HEK293 (cell line): Measurements from ENCODE around the gene ACTR1A.

Experiments used
- CTCF ChIA-PET: fragments of 350-600 bp; formaldehyde crosslinking; extraction: SDS; loops from one replicate; lab custom pipeline; 2021; ENCODE audit warnings: antibody characterized with exemption; lab: Yijun Ruan, JAX
- POLR2A ChIA-PET: fragments of 300-600 bp; formaldehyde crosslinking; extraction: SDS; loops from one replicate; lab custom pipeline; 2020; ENCODE audit warnings: antibody characterized with exemption, inconsistent platforms; lab: Yijun Ruan, JAX
- H3K27ac ChIP-seq: fragments of 200-500 bp; sonication (Bioruptor generic); 2 replicates; pipeline ENCODE4 v1.5.1; 2014; ENCODE audit warnings: low read depth, low read length, control low read depth, inconsistent platforms; ENCODE audit errors: extremely low read depth
- H3K36me3 ChIP-seq, 2 experiments: fragments of 200-500 bp in 1 of 2; sonication (Bioruptor generic) in 1 of 2; 1 replicate in 1 of 2; 2 replicates in 1 of 2; pipeline ENCODE4 v1.5.1; 2014 to 2017; ENCODE audit warnings: inconsistent platforms in 2 of 2, low read length in 2 of 2; ENCODE audit not compliant: control insufficient read depth in 2 of 2, insufficient read depth in 1 of 2
- H3K4me1 ChIP-seq: fragments of 200-500 bp; sonication (Bioruptor generic); 2 replicates; pipeline ENCODE4 v1.5.1; 2014; ENCODE audit warnings: mild to moderate bottlenecking, low read length, inconsistent platforms; ENCODE audit not compliant: control insufficient read depth, insufficient read depth
- H3K4me3 ChIP-seq: 2 replicates; pipeline ENCODE4 v1.5.1; 2011; ENCODE audit warnings: low read depth, mild to moderate bottlenecking, control low read depth, low read length, moderate library complexity
- H3K9me3 ChIP-seq: fragments of 200-500 bp; sonication (Bioruptor generic); 2 replicates; pipeline ENCODE4 v1.5.1; 2014; ENCODE audit warnings: low read depth, low read length, inconsistent platforms; ENCODE audit not compliant: control insufficient read depth, insufficient read depth
- BCL11A ChIP-seq: fragments of 450-650 bp; formaldehyde crosslinking; IDR thresholded peaks from 2 replicates; pipeline ENCODE4 v1.5.1; 2016; ENCODE audit warnings: low read depth, missing biosample characterization, missing genetic modification characterization
- EGR2 ChIP-seq: fragments of 450-650 bp; formaldehyde crosslinking; IDR thresholded peaks from 2 replicates; pipeline ENCODE4 v1.5.1; 2016; ENCODE audit warnings: low read depth, missing biosample characterization, missing genetic modification characterization
- SP7 ChIP-seq: fragments of 450-650 bp; formaldehyde crosslinking; IDR thresholded peaks from 2 replicates; pipeline ENCODE4 v1.5.1; 2016; ENCODE audit warnings: missing biosample characterization, missing genetic modification characterization
- WT1 ChIP-seq: fragments of 450-650 bp; formaldehyde crosslinking; IDR thresholded peaks from 2 replicates; pipeline ENCODE4 v1.5.1; 2016; ENCODE audit warnings: missing biosample characterization, missing genetic modification characterization
- ZBTB7A ChIP-seq: fragments of 450-650 bp; formaldehyde crosslinking; IDR thresholded peaks from 2 replicates; pipeline ENCODE4 v1.5.1; 2016; ENCODE audit warnings: low read depth, missing biosample characterization, missing genetic modification characterization
- ZNF558 ChIP-seq: fragments of 450-650 bp; formaldehyde crosslinking; IDR thresholded peaks from 2 replicates; pipeline ENCODE4 v1.5.1; 2016; ENCODE audit warnings: missing biosample characterization, missing genetic modification characterization
- ZNF623 ChIP-seq: fragments of 450-650 bp; formaldehyde crosslinking; IDR thresholded peaks from 2 replicates; pipeline ENCODE4 v1.5.1; 2016; ENCODE audit warnings: missing biosample characterization, missing genetic modification characterization
- ZNF768 ChIP-seq: fragments of 450-650 bp; formaldehyde crosslinking; IDR thresholded peaks from 2 replicates; pipeline ENCODE4 v1.5.1; 2018; ENCODE audit warnings: missing biosample characterization, mild to moderate bottlenecking, missing genetic modification characterization
- ZSCAN23 ChIP-seq: fragments of 450-650 bp; formaldehyde crosslinking; IDR thresholded peaks from 2 replicates; pipeline ENCODE4 v1.5.1; 2016; ENCODE audit warnings: missing biosample characterization, missing genetic modification characterization
- TF ChIP-seq, protein P1 (sequence below): fragments of 450-650 bp; formaldehyde crosslinking; IDR thresholded peaks from 2 replicates; pipeline ENCODE4 v1.5.1; 2016; ENCODE audit warnings: missing biosample characterization, missing genetic modification characterization
- TF ChIP-seq, protein P2 (sequence below): fragments of 450-650 bp; formaldehyde crosslinking; IDR thresholded peaks from 2 replicates; pipeline ENCODE4 v1.5.1; 2016; ENCODE audit warnings: missing biosample characterization, missing genetic modification characterization

The ACTR1A gene

DNA sequence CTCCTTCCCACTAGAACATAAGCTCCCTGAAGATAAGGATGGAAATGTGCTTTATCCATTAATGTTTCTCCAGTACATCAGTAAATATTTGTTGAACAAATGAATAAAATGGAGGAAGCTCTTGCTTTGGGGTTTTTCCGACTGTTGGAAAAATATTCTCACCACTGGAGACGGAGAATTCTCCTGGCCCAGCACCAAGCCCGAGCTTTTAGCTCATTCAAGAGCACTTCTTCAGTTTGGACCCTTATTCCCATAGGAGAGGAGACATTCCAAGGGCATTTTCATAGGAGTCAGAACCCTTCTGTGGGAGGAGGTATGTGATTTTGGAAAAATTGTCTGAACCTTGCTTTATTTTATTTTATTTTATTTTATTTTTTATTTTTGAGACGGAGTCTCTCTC lies 22.2 kb upstream of the ACTR1A start:
- H3K4me1 ChIP-seq = no peaks in the 10 kb centered on the region
- no peak overlapping the region for H3K4me3 ChIP-seq
- no peaks in the 10 kb centered on the region for H3K9me3 ChIP-seq
- CTCF ChIA-PET = interaction anchor here (0.8 kb wide), 1 partner anchor 59 kb away, joined by 6 read pairs; no protein-coding TSS in a partner anchor
- H3K36me3 ChIP-seq = peaks cover 6 to 26% of the 10 kb centered on the region in 2 experiments; a peak in 2 of 3 replicates
- POLR2A ChIA-PET = interaction anchor here (0.6 kb wide), 1 partner anchor 196 kb away, joined by 4 read pairs; no protein-coding TSS in a partner anchor
- TF ChIP-seq SP7 (tag by site-specific recombination) (no peak), ZNF768 (tag by site-specific recombination) (no peak)
- TF ChIP-seq, protein P1, sequence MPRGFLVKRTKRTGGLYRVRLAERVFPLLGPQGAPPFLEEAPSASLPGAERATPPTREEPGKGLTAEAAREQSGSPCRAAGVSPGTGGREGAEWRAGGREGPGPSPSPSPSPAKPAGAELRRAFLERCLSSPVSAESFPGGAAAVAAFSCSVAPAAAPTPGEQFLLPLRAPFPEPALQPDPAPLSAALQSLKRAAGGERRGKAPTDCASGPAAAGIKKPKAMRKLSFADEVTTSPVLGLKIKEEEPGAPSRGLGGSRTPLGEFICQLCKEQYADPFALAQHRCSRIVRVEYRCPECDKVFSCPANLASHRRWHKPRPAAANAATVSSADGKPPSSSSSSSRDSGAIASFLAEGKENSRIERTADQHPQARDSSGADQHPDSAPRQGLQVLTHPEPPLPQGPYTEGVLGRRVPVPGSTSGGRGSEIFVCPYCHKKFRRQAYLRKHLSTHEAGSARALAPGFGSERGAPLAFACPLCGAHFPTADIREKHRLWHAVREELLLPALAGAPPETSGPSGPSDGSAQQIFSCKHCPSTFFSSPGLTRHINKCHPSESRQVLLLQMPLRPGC (tag by site-specific recombination) = no peak
- no peak overlapping the region for H3K27ac ChIP-seq

DNA sequence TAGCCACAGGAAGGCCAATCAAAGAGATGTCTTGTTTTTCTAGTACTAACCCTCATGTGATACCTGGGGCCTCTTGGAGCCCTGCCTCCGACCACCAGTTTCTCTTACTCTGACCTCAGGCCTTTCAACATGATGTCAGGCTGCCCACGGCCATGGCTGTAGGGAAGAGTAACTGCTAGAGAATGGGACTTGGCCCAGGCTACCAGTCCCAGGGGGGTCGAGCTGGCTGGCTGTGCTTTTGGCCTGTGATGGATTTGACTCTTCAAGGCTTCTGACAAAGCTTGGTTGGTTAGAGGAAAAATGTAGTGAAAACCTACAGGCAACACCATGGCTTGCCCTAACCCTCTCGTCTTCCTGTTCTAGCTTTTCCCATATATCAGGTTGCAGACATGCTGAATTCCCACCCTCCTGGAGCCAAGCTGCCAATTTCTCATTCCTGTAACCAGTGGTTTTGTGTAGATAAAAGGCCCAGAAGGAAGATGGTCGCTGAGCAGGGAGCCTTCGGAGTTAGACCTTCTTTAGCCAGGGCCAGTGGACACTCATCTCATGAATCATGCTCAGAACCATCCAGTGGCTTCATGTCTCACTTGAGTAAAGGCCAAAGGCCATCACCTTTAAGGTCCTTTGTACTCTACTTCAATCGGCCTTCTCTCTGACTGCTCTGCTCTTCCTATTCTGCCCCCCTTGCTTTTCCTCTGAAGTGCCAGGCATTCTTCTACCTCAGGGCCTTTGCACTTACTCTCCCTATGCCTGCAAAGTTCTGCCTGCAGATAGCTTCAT lies 20.9 kb upstream of the ACTR1A start:
- Histone ChIP-seq H3K27ac (no peak overlapping the region), H3K36me3 (peaks cover 6 to 26% of the 10 kb centered on the region in 2 experiments; a peak in 2 of 3 replicates)
- CTCF ChIA-PET = interaction anchor here (0.9 to 1.3 kb wide), 3 partner anchors 19 to 77 kb away, joined by 3 to 4 read pairs (median 3); no protein-coding TSS in a partner anchor

DNA sequence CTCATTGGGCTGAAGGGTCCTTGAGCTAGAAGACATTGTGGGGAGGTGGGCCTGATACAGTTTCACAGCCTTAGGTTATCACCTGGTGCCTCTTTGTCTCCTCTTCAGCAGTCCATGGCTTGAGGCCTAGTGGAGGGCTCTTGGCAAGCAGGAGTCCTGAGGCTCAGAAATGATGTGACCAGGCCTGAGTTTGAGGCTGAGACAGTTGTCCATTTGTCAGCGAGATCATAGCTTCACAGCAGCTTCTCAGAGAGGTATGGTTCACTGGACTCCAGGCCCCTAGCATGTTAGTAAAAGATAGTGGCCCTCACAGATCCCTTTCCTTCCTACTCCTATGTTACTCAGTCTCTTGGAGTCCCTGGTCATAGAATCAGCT lies 20.4 kb upstream of the ACTR1A start:
- no peak for TF ChIP-seq EGR2 (tag by site-specific recombination)
- TF ChIP-seq ZSCAN23 (tag by site-specific recombination) = no peak
- no peak for TF ChIP-seq ZNF558
- Histone ChIP-seq H3K9me3 (no peaks in the 10 kb centered on the region), H3K27ac (no peak overlapping the region), H3K4me1 (no peaks in the 10 kb centered on the region), H3K36me3 (peaks cover 6 to 29% of the 10 kb centered on the region in 2 experiments; a peak in 2 of 3 replicates), H3K4me3 (no peak overlapping the region)
- ChIA-PET CTCF (interaction anchor here (0.7 to 1.3 kb wide), 3 partner anchors 11 to 20 kb away, joined by 3 to 4 read pairs (median 3); no protein-coding TSS in a partner anchor), POLR2A (no interaction called here)

More for the DNA sequence above, 20.9 kb upstream of the ACTR1A start:
- TF ChIP-seq ZBTB7A (tag by site-specific recombination) (no peak), ZNF623 (tag by site-specific recombination) (peak; percentile 97)
- Histone ChIP-seq H3K4me1 (no peaks in the 10 kb centered on the region), H3K9me3 (no peaks in the 10 kb centered on the region), H3K4me3 (no peak overlapping the region)
- POLR2A ChIA-PET = no interaction called here

DNA sequence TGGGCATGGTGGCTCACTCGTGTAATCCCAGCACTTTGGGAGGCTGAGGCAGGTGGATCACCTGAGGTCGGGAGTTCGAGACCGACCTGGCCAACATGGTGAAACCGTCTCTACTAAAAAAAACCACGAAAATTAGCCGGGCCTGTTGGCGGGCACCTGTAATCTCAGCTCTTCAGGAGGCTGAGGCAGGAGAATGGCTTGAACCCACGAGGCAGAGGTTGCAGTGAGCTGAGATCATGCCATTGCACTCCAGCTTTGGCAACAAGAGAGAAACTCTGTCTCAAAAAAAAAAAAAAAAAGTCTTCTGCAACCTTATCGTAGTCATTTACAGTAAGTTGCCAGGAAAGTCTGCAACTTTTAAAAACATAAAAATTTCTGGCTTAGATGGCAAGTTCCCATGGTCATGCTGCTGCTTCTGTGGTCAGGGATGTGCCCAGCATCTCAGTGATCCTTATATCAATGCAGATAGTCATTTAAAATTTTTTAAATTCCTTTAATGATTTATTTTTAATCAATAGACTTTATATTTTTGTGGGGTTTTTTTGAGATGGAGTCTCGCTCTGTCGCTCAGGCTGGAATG lies 16.8 kb upstream of the ACTR1A start:
- Histone ChIP-seq H3K4me3 (no peak overlapping the region), H3K27ac (no peak overlapping the region), H3K9me3 (no peaks in the 10 kb centered on the region), H3K4me1 (no peaks in the 10 kb centered on the region), H3K36me3 (peaks cover 3 to 41% of the 10 kb centered on the region in 2 experiments; a peak in 2 of 3 replicates)
- no peak for TF ChIP-seq BCL11A (tag by site-specific recombination)
- TF ChIP-seq, protein P2, sequence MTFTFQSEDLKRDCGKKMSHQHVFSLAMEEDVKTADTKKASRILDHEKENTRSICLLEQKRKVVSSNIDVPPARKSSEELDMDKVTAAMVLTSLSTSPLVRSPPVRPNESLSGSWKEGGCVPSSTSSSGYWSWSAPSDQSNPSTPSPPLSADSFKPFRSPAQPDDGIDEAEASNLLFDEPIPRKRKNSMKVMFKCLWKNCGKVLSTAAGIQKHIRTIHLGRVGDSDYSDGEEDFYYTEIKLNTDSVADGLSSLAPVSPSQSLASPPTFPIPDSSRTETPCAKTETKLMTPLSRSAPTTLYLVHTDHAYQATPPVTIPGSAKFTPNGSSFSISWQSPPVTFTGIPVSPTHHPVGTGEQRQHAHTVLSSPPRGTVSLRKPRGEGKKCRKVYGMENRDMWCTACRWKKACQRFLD (tag by site-specific recombination) = no peak
- TF ChIP-seq WT1 (tag by site-specific recombination) = no peak
- CTCF ChIA-PET = no interaction called here
- POLR2A ChIA-PET = no interaction called here
